Esophagus squamous epithelium (tissue), 4 donors: ENCODE measurements around the gene MXD3.

Experiments used
- POLR2A ChIP-seq, 4 donors: fragments of 450-650 bp; IDR thresholded peaks; one replicate each; pipeline ENCODE4 v1.6.1; 2017; ENCODE audit warnings: antibody characterized with exemption in 4 of 4, mild to moderate bottlenecking in 4 of 4, moderate library complexity in 3 of 4
- TF ChIP-seq, protein P1 (sequence below), 6 experiments: fragments of 450-650 bp in 4 of 6; fragments of 200-600 bp in 2 of 6; sonication (generic) in 2 of 6; IDR thresholded peaks; one replicate each; pipeline ENCODE4 v1.5.1; 2016 to 2019; ENCODE audit warnings: antibody characterized with exemption in 6 of 6, mild to moderate bottlenecking in 4 of 6, moderate library complexity in 4 of 6

DNA sequence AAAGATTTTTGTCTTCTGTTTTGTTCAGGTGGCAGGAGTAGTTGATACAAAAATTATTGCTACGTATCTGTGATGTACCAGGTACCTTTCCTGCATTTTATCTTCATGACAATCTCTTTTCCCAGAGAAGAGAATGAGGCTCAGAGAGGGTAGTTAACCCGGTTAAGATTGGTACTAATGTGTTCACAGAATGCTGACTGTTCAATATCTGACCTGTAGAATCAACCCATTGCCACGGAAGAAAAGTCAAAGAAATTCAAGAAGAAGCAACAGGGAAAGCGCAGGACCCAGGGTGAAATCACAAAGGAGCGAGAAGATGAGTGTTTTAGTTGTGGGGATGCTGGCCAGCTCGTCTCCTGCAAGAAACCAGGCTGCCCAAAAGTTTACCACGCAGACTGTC lies 20.0 kb downstream of the MXD3 start:
- no peak for TF ChIP-seq POLR2A (IDR thresholded peaks at IDR 0.05)
- TF ChIP-seq, protein P1, sequence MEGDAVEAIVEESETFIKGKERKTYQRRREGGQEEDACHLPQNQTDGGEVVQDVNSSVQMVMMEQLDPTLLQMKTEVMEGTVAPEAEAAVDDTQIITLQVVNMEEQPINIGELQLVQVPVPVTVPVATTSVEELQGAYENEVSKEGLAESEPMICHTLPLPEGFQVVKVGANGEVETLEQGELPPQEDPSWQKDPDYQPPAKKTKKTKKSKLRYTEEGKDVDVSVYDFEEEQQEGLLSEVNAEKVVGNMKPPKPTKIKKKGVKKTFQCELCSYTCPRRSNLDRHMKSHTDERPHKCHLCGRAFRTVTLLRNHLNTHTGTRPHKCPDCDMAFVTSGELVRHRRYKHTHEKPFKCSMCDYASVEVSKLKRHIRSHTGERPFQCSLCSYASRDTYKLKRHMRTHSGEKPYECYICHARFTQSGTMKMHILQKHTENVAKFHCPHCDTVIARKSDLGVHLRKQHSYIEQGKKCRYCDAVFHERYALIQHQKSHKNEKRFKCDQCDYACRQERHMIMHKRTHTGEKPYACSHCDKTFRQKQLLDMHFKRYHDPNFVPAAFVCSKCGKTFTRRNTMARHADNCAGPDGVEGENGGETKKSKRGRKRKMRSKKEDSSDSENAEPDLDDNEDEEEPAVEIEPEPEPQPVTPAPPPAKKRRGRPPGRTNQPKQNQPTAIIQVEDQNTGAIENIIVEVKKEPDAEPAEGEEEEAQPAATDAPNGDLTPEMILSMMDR (IDR thresholded peaks at IDR 0.05), result no peak
